ENCODE data around the gene CCL28. TPM values are rescaled to one million over a fixed set of nuclear protein-coding genes. Genes with fewer than 3 reads are reported as not detected.
A peak's percentile ranks its signal among the peaks of the same experiment; 100 is the strongest.

The CCL28 gene
- total and polyA plus RNA-seq, 2 experiments from 2014 or later = 5.7 to 7.1 TPM

DNA sequence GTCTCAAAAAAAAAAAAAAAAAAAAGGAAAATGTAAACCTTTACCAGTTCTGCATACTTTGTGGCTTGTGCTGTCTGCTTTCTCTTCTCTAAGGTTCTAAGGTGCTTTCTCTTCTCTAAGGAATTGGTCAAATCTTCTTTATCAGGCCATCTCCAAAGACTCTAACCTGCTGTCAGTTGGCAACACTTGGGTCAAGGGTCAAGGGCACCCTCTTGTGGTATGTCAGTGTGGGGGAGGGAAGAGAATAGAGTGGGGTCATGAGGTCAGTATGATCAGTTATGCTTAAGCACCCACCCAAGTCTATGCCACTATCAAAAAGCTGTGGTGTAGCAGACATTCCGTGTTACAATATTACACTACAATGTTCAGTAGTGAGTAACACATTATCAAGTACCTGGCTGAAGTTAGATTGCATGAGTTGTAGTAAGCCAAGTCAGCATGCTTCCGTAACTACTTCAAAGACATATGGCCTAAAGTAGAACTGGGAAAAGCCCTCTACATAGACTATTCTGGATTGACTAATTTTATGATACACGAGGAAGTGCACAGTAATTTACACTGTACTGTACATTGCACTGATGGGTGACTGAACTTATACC lies 25.0 kb upstream of the CCL28 start:
- Histone ChIP-seq H3K4me2 (no peak overlapping the region), H3F3A (replicated peaks; ENCODE audit: low read depth) (no peaks in the 10 kb centered on the region), H3K27ac (ENCODE audit: low read depth) (no peak overlapping the region), H3K4me1 (ENCODE audit: insufficient read depth) (no peaks in the 10 kb centered on the region), H3K27me3 (ENCODE audit: insufficient read depth) (no peaks in the 10 kb centered on the region), H3K4me3 (no peak overlapping the region), H2AFZ (no peak overlapping the region), H3K36me3 (ENCODE audit: insufficient read depth) (no peaks in the 10 kb centered on the region), H3K9me2 (ENCODE audit: insufficient read depth) (no peaks in the 10 kb centered on the region), H3K79me2 (replicated peaks; ENCODE audit: insufficient read depth) (no peaks in the 10 kb centered on the region), H4K20me1 (replicated peaks; ENCODE audit: insufficient read depth) (no peaks in the 10 kb centered on the region)
- H3K27me3 Mint-ChIP-seq (ENCODE audit: insufficient read depth, low read depth, poor library complexity) = peaks cover 2% of the 10 kb centered on the region
- no peak overlapping the region for H3K27ac Mint-ChIP-seq
- peaks cover 36% of the 10 kb centered on the region for H3K9me3 Mint-ChIP-seq
- DNase-seq (ENCODE audit: low spot score) (no peak), ATAC-seq (no peak)
- no peak overlapping the region for H3K4me3 Mint-ChIP-seq
- no peak for TF ChIP-seq ZNF114 (CRISPR knock-in tag; IDR thresholded peaks at IDR 0.05)
- no peak for TF ChIP-seq ZNF331 (CRISPR knock-in tag; IDR thresholded peaks at IDR 0.05; ENCODE audit: low read depth)
- TF ChIP-seq POLR2AphosphoS5 (IDR thresholded peaks at IDR 0.05; ENCODE audit: low read depth) = no peak
- TF ChIP-seq, protein P1, sequence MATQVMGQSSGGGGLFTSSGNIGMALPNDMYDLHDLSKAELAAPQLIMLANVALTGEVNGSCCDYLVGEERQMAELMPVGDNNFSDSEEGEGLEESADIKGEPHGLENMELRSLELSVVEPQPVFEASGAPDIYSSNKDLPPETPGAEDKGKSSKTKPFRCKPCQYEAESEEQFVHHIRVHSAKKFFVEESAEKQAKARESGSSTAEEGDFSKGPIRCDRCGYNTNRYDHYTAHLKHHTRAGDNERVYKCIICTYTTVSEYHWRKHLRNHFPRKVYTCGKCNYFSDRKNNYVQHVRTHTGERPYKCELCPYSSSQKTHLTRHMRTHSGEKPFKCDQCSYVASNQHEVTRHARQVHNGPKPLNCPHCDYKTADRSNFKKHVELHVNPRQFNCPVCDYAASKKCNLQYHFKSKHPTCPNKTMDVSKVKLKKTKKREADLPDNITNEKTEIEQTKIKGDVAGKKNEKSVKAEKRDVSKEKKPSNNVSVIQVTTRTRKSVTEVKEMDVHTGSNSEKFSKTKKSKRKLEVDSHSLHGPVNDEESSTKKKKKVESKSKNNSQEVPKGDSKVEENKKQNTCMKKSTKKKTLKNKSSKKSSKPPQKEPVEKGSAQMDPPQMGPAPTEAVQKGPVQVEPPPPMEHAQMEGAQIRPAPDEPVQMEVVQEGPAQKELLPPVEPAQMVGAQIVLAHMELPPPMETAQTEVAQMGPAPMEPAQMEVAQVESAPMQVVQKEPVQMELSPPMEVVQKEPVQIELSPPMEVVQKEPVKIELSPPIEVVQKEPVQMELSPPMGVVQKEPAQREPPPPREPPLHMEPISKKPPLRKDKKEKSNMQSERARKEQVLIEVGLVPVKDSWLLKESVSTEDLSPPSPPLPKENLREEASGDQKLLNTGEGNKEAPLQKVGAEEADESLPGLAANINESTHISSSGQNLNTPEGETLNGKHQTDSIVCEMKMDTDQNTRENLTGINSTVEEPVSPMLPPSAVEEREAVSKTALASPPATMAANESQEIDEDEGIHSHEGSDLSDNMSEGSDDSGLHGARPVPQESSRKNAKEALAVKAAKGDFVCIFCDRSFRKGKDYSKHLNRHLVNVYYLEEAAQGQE (IDR thresholded peaks at IDR 0.05; ENCODE audit: unreplicated experiment) = no peak
- TF ChIP-seq NANOG (IDR thresholded peaks at IDR 0.05; ENCODE audit: borderline replicate concordance) = no peak
- TF ChIP-seq CREB1 (CRISPR knock-in tag; IDR thresholded peaks at IDR 0.05; ENCODE audit: low read depth) = no peak
- TF ChIP-seq CTCF (conservative IDR thresholded peaks at IDR 0.05; ENCODE audit: low read depth in 2 of 2) = peak; percentile 13 to 52; a peak in 3 of 4 replicates
- TF ChIP-seq EZH2 (IDR thresholded peaks at IDR 0.05; ENCODE audit: low read depth, unreplicated experiment) = no peak
- peaks cover 6% of the 10 kb centered on the region; the same call in 2 of the 3 replicates for H3K4me1 Mint-ChIP-seq
- peaks cover 19% of the 10 kb centered on the region for H3K36me3 Mint-ChIP-seq (ENCODE audit: low read depth)

DNA sequence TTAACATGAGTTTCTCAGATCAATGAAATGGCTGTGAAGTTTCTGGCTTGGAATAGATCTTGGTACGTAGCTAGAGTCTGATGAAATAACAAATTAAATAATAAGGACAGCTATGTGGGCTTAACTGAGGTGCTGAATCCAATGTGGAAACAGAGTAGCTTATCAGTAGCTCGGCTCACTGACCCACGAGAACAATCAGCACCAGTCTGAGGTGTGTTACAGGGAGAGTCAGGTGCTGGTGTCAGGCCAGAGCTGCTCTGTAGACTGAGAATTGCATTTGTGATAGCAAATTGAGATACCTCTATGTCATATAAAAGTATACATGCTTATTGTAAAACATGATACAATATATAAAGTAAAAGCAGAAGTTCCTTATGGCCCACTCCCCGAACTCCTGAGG lies 21.2 kb upstream of the CCL28 start:
- Histone ChIP-seq H3F3A (replicated peaks; ENCODE audit: low read depth) (no peaks in the 10 kb centered on the region), H3K27me3 (ENCODE audit: insufficient read depth) (no peaks in the 10 kb centered on the region), H3K36me3 (ENCODE audit: insufficient read depth) (no peaks in the 10 kb centered on the region), H3K4me3 (no peak overlapping the region), H3K4me2 (no peak overlapping the region), H3K9me2 (ENCODE audit: insufficient read depth) (0 out of 2 replicates have a peak, but pooled peaks cover 1% of the 10 kb centered on the region), H4K20me1 (replicated peaks; ENCODE audit: insufficient read depth) (no peaks in the 10 kb centered on the region), H3K79me2 (replicated peaks; ENCODE audit: insufficient read depth) (no peaks in the 10 kb centered on the region), H3K27ac (ENCODE audit: low read depth) (no peak overlapping the region), H3K4me1 (ENCODE audit: insufficient read depth) (no peaks in the 10 kb centered on the region), H2AFZ (no peak overlapping the region)
- Mint-ChIP-seq H3K36me3 (ENCODE audit: low read depth) (no peaks in the 10 kb centered on the region), H3K27ac (no peak overlapping the region), H3K9me3 (peaks cover 5% of the 10 kb centered on the region; the same call in 2 of the 3 replicates), H3K4me1 (peaks cover 6% of the 10 kb centered on the region; the same call in 2 of the 3 replicates), H3K4me3 (no peak overlapping the region), H3K27me3 (ENCODE audit: insufficient read depth, low read depth, poor library complexity) (peaks cover 2% of the 10 kb centered on the region)
- no peak for DNase-seq (ENCODE audit: low spot score)
- no peak for ATAC-seq
- TF ChIP-seq ETS1 (IDR thresholded peaks at IDR 0.05) = no peak
- TF ChIP-seq ZNF331 (CRISPR knock-in tag; IDR thresholded peaks at IDR 0.05; ENCODE audit: low read depth) = no peak
- no peak for TF ChIP-seq CTCF (conservative IDR thresholded peaks at IDR 0.05; ENCODE audit: low read depth in 2 of 2)
- no peak for TF ChIP-seq NANOG (IDR thresholded peaks at IDR 0.05; ENCODE audit: borderline replicate concordance)
- TF ChIP-seq, protein P1 (IDR thresholded peaks at IDR 0.05; ENCODE audit: unreplicated experiment) = no peak
- TF ChIP-seq EZH2 (IDR thresholded peaks at IDR 0.05; ENCODE audit: low read depth, unreplicated experiment) = no peak
- TF ChIP-seq JUNB (IDR thresholded peaks at IDR 0.05; ENCODE audit: unreplicated experiment) = no peak
- TF ChIP-seq EZH2phosphoT487 (IDR thresholded peaks at IDR 0.05; ENCODE audit: unreplicated experiment) = no peak
